HG02885 (cell line): ENCODE results near the gene HNF4A.
"Not testable (repeated sequence)": the region's sequence is repeated elsewhere in the genome, so short reads cannot be mapped to it uniquely, and the experiment has no call there.

Experiments
- ATAC-seq: cut with Tn5 transposase; IDR thresholded peaks from one replicate; pipeline ENCODE4 v1.9.1; 2021; ENCODE audit warnings: mild to moderate bottlenecking; ENCODE audit not compliant: unreplicated experiment, poor library complexity

The HNF4A gene

GRCh38 chr20:44461142-44461802 is 105.8 kb downstream of the HNF4A start:
- ATAC-seq: no peak

- ATAC-seq: no peak
These were observed 106.3 kb downstream of the HNF4A start for GRCh38 chr20:44461803-44462174.

- ATAC-seq: no peak
These were observed 108.0 kb downstream of the HNF4A start for GRCh38 chr20:44463466-44463865.

GRCh38 chr20:44464514-44464913 is 109.0 kb downstream of the HNF4A start:
- ATAC-seq: no peak

GRCh38 chr20:44465001-44465560 is 109.6 kb downstream of the HNF4A start:
- no peak for ATAC-seq

GRCh38 chr20:44467289-44467883 is 111.9 kb downstream of the HNF4A start:
- no peak for ATAC-seq

- ATAC-seq: no peak
These were observed 112.7 kb downstream of the HNF4A start for GRCh38 chr20:44468044-44468782.

- ATAC-seq: no peak
These were observed 114.8 kb downstream of the HNF4A start for GRCh38 chr20:44470327-44470726.

- ATAC-seq: no peak
These were observed 116.0 kb downstream of the HNF4A start for GRCh38 chr20:44471481-44471882.

- not testable (repeated sequence) for ATAC-seq
These were observed 116.8 kb downstream of the HNF4A start for GRCh38 chr20:44472283-44472682.

GRCh38 chr20:44475372-44475693 is 119.8 kb downstream of the HNF4A start:
- no peak for ATAC-seq

- ATAC-seq: peak; percentile 94
These were observed 120.4 kb downstream of the HNF4A start, which contains the start of gene TTPAL for GRCh38 chr20:44475694-44476560. Gene TTPAL (plus strand): TSS chr20:44475874. CDS start chr20:44480000, 4,126 bp downstream.

- no peak for ATAC-seq
These were observed 121.7 kb downstream of the HNF4A start for GRCh38 chr20:44477151-44477550.

GRCh38 chr20:44478206-44478605 is 122.7 kb downstream of the HNF4A start:
- no peak for ATAC-seq

- ATAC-seq: no peak
These were observed 124.1 kb downstream of the HNF4A start for GRCh38 chr20:44479643-44480042.

- no peak for ATAC-seq
These were observed 124.6 kb downstream of the HNF4A start for GRCh38 chr20:44480097-44480496.

GRCh38 chr20:44481719-44482416 is 126.4 kb downstream of the HNF4A start:
- no peak for ATAC-seq

- no peak for ATAC-seq
These were observed 127.6 kb downstream of the HNF4A start for GRCh38 chr20:44483112-44483511.
